ENCODE results near the gene CLEC18B.
"Not testable (repeated sequence)": the region's sequence is repeated elsewhere in the genome, so short reads cannot be mapped to it uniquely, and the experiment has no call there.

The CLEC18B gene

GRCh38 chr16:74420612-74421481 lies at the start of gene CLEC18B:
CLEC18B (minus strand) TSS chr16:74421478; CDS start chr16:74421270, 208 bp downstream.
- H3K27ac Mint-ChIP-seq, H3K4me1 Mint-ChIP-seq, H3K27me3 Mint-ChIP-seq, H3K36me3 Mint-ChIP-seq, H3K4me3 Mint-ChIP-seq, H3K9me3 Mint-ChIP-seq: not testable (repeated sequence)

GRCh38 chr16:74469946-74470478 lies 48.7 kb upstream of the CLEC18B start:
- peak overlapping the region; percentile 65 for H3K27ac Mint-ChIP-seq
- no peaks in the 10 kb centered on the region for H3K27me3 Mint-ChIP-seq
- no peak overlapping the region for H3K4me3 Mint-ChIP-seq
- peaks cover 14% of the 10 kb centered on the region for H3K4me1 Mint-ChIP-seq
- H3K9me3 Mint-ChIP-seq, result no peaks in the 10 kb centered on the region
- H3K36me3 Mint-ChIP-seq, result peaks cover 13% of the 10 kb centered on the region

DNA sequence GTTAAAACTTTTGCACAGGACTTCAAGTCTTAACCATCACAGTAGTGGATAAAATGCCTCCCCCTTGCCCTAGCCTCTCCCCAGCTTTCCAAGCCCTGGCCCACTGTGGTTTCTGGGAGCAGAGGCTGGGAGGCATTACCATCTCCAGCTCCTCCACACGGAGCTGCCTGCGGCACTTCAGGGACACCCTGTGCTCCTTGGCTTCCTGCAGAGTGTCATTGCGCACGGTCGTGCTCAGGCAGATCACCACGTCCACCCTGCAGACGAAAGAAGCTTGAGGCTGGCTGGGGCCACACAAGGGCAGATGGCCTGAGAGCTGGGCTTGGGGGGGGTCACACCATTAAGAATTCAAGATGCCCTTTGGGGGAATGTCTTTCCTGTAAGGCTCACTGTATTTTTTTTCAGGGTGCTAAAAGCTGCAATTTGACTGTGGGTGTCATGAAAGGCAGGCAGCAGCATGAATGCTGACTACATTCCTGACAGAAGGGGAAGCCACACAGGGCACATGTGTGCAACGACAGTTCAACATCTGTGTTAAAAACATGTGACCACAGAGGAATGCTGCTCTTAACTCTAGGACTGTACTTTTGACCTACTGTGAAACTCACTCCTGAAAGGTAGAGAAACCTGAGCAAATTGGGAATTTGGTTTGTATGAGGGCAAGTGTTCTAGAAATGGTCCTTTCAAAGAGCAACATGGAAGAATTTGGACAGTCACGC lies 47.7 kb upstream of the CLEC18B start:
- peaks cover 14% of the 10 kb centered on the region for H3K4me1 Mint-ChIP-seq
- H3K27me3 Mint-ChIP-seq, result no peaks in the 10 kb centered on the region
- H3K27ac Mint-ChIP-seq, result peak overlapping the region; percentile 41
- no peaks in the 10 kb centered on the region for H3K9me3 Mint-ChIP-seq
- no peak overlapping the region for H3K4me3 Mint-ChIP-seq
- peaks cover 16% of the 10 kb centered on the region for H3K36me3 Mint-ChIP-seq

DNA sequence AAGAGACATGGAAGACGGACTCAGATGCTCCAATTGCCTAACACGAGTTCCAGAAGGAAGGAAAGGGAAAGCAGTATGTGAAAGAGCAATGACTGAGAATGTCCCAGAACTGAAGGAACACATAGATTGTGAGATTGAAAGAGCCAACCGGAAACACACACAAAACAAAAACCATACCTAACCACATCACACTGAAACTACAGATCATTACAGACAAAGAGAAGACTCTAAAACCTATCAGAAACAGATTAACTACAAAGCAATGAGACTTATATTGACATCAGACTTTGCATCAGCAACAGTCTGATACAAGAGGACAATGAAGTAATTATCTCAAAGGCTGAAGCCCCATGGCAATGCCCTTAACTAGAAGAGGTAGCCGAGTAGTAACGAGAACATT lies 45.6 kb upstream of the CLEC18B start:
- Mint-ChIP-seq H3K27ac (peak overlapping the region; percentile 33), H3K27me3 (no peaks in the 10 kb centered on the region), H3K36me3 (peaks cover 20% of the 10 kb centered on the region), H3K9me3 (no peaks in the 10 kb centered on the region), H3K4me1 (peaks cover 14% of the 10 kb centered on the region), H3K4me3 (no peak overlapping the region)

DNA sequence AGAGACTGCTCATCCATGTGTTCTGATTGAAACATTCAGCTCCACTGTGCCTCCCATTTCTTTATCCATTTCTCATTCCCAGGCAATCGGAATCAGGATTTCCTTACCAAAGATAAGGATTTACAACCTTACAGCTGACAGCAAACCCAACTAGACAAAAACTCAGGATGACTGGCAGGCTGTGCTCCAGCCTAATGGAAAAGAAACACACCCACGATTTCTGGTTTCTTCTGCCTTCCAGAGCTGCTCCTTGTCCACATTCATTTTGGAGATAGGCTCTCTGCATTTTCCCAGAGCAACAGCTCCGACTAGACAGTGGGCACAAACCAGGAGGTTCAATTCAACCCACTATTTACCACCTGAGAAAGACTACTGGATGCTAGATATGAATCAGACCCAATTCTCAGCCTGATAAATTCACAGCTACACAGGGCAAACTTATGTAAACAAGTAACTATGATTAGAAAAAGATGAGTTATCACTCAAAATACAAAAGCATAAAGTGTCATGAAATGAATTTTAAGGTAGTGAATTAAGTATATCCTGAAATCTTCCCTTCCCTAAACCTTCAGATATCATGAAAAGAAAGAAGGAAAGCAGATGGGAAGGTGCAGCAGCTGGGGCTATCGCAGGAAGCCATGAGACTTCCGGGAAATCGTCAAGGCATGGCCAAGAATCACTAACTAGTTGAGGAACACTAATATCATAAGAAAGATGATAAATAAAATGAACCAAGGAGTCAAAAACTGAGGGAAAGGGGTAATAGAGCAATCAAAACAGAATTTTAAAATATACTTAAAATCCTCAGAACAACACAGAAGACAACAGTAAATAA lies 44.8 kb upstream of the CLEC18B start:
- Mint-ChIP-seq H3K27ac (peak overlapping the region; percentile 51), H3K36me3 (peaks cover 18% of the 10 kb centered on the region), H3K4me1 (peaks cover 14% of the 10 kb centered on the region), H3K9me3 (no peaks in the 10 kb centered on the region), H3K4me3 (no peak overlapping the region), H3K27me3 (no peaks in the 10 kb centered on the region)

DNA sequence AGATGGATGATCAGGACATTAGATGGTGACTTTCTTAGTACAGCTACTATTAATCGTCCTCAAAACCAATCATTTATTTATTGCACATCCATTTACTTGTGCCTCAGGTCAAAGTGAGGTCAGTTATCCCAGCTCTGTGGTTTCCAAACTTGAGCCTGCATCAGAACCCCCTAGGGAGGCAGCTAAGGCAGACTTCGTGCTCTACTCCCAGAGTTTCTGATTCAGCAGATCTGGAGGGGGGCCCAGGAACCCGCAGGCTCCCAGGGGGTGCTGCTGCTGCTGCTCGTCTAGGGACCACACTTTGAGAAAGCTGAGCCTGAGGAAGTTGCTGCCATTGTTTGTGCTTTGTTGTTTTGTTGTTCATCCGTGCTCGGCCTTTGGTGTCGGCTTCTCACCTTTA lies 44.0 kb upstream of the CLEC18B start:
- Mint-ChIP-seq H3K4me1 (peaks cover 14% of the 10 kb centered on the region), H3K36me3 (peaks cover 18% of the 10 kb centered on the region), H3K9me3 (no peaks in the 10 kb centered on the region), H3K4me3 (no peak overlapping the region), H3K27me3 (no peaks in the 10 kb centered on the region), H3K27ac (no peak overlapping the region)

DNA sequence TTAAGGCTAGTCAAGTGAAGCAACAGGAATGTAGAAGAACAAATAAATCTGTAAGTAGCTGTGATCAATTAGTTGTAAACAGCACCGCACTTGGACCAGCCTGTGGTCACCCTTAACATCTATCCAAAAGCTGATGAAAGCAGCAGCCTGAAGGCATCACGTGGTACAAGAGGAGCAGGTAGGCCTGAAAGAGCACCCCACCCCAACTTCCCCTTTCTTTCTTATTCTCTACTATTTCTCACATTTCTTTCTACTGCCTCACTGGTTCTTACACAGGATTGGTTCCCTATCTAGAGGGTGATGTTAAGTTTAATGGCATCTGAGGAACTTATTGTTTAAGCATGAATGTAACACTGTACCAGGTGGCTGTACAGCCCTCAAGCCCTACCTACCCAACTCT lies 42.6 kb upstream of the CLEC18B start:
- Mint-ChIP-seq H3K4me3 (no peak overlapping the region), H3K4me1 (peaks cover 14% of the 10 kb centered on the region), H3K9me3 (no peaks in the 10 kb centered on the region), H3K36me3 (peaks cover 20% of the 10 kb centered on the region), H3K27ac (peak overlapping the region; percentile 35), H3K27me3 (no peaks in the 10 kb centered on the region)

- H3K4me1 Mint-ChIP-seq, result peaks cover 12% of the 10 kb centered on the region
- H3K4me3 Mint-ChIP-seq, result no peak overlapping the region
- no peaks in the 10 kb centered on the region for H3K27me3 Mint-ChIP-seq
- no peaks in the 10 kb centered on the region for H3K9me3 Mint-ChIP-seq
- H3K27ac Mint-ChIP-seq, result no peak overlapping the region
- peaks cover 27% of the 10 kb centered on the region for H3K36me3 Mint-ChIP-seq
These were observed 41.1 kb upstream of the CLEC18B start for GRCh38 chr16:74462361-74462760.

GRCh38 chr16:74461826-74462225 lies 40.5 kb upstream of the CLEC18B start:
- H3K4me1 Mint-ChIP-seq, result peaks cover 7% of the 10 kb centered on the region
- H3K4me3 Mint-ChIP-seq, result no peak overlapping the region
- no peak overlapping the region for H3K27ac Mint-ChIP-seq
- H3K27me3 Mint-ChIP-seq, result no peaks in the 10 kb centered on the region
- peaks cover 25% of the 10 kb centered on the region for H3K36me3 Mint-ChIP-seq
- no peaks in the 10 kb centered on the region for H3K9me3 Mint-ChIP-seq

DNA sequence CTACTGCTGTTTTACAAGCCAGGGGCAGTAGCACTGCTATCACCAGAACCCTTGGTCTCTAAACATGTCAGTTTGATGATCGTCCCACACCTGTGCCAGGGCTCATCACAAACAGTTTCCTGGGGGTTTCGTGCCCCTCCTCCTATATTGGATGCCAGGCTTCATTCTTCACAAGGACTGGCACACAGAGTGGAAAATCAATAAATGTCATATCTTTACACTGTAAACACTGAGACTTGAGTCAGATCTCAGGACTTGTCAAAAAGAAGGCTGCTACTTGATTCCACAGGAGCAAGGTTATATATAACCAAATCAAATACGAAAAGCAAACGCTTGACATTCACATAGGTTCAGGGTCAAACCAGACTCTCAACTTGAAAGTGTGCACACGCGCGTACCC lies 39.3 kb upstream of the CLEC18B start:
- no peaks in the 10 kb centered on the region for H3K4me1 Mint-ChIP-seq
- no peaks in the 10 kb centered on the region for H3K27me3 Mint-ChIP-seq
- no peak overlapping the region for H3K4me3 Mint-ChIP-seq
- peaks cover 21% of the 10 kb centered on the region for H3K36me3 Mint-ChIP-seq
- H3K27ac Mint-ChIP-seq, result no peak overlapping the region
- no peaks in the 10 kb centered on the region for H3K9me3 Mint-ChIP-seq

GRCh38 chr16:74456290-74456625 lies 35.0 kb upstream of the CLEC18B start:
- Mint-ChIP-seq H3K27ac (no peak overlapping the region), H3K4me3 (no peak overlapping the region), H3K27me3 (no peaks in the 10 kb centered on the region), H3K9me3 (no peaks in the 10 kb centered on the region), H3K36me3 (peaks cover 20% of the 10 kb centered on the region), H3K4me1 (no peaks in the 10 kb centered on the region)

- Mint-ChIP-seq H3K9me3 (no peaks in the 10 kb centered on the region), H3K4me1 (no peaks in the 10 kb centered on the region), H3K36me3 (peaks cover 20% of the 10 kb centered on the region), H3K27me3 (no peaks in the 10 kb centered on the region), H3K27ac (peak overlapping the region; percentile 11), H3K4me3 (no peak overlapping the region)
These were observed 34.5 kb upstream of the CLEC18B start for GRCh38 chr16:74455619-74456289.

DNA sequence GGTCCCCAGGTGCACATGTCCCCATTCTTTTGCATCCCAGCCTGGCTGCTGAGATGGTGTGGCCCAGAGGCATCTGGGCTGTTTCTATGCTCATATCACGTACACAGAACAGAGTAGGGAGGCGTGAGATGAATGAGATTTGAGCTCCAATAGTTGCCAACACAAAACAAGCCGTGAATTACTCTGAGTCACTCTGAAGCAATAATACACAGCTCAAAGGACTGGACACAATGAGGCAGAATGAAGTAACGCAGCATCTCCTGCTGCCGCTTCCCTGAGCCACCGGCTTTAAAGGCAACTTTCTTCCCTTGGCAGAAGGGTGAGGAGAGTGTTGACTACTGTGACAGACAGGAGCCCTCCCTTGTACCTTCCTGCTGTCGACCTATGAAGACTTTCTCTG lies 33.9 kb upstream of the CLEC18B start:
- Mint-ChIP-seq H3K36me3 (peaks cover 20% of the 10 kb centered on the region), H3K4me3 (no peak overlapping the region), H3K9me3 (no peaks in the 10 kb centered on the region), H3K27ac (no peak overlapping the region), H3K27me3 (no peaks in the 10 kb centered on the region), H3K4me1 (no peaks in the 10 kb centered on the region)

DNA sequence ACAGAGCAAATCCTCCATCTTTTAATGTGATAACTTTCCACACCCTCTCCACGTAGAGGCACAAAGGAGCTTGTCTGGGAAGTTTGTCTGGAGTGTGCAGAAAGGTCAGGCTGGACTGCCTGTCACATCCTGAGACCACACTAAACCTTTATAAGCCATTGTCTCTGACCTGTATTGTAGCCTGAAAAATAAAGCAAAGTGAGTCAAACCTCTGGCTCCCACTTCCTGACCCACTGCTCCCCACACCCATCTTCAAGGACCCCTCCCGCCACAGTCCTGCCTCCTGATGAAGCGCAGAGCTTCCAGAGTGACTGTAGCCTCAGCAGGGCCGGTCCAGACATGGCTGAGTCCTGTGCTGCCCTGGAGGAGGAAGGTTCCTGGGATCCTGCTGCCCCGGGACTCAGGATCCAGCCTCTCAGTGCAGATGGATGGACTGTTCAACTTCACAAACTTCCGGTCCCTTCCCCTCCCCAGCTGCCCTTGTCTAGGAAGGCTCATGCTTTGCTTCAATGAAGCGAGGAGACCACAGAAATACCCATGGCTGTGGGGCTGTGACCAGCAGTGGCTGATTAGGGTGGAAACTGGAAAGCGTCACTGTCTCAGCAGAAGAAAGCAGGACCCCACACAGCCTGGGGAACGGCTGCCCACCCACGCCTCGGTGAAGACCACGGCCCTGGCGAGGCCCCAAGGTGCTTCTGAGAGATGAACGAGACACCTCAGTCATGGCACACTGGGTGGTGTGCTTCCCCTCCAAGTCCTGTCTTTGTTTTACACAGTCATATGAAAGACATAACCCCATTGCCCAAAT lies 30.9 kb upstream of the CLEC18B start:
- no peaks in the 10 kb centered on the region for H3K27me3 Mint-ChIP-seq
- no peaks in the 10 kb centered on the region for H3K4me1 Mint-ChIP-seq
- peaks cover 11% of the 10 kb centered on the region for H3K36me3 Mint-ChIP-seq
- no peaks in the 10 kb centered on the region for H3K9me3 Mint-ChIP-seq
- H3K4me3 Mint-ChIP-seq, result no peak overlapping the region
- no peak overlapping the region for H3K27ac Mint-ChIP-seq
